Endothelial cell of umbilical vein (primary cell): Measurements from ENCODE around the gene GPR4. TPM values are rescaled to one million over a fixed set of nuclear protein-coding genes. Genes with fewer than 3 reads are reported as not detected.

Source experiments
- BruUV-seq: library from RNA; stranded (reverse); fragments of 400-500 nt; replicated peaks from 2 replicates; lab custom pipeline; 2021; lab: Mats Ljungman, UMichigan
- CTCF ChIA-PET: fragments of 300-600, 350-600 bp; sonication (Branson Sonifier 250); formaldehyde crosslinking; loops from one replicate; lab custom pipeline; 2021; ENCODE audit warnings: antibody characterized with exemption, inconsistent platforms; lab: Charles Lee
- POLR2A ChIA-PET: fragments of 300-600, 350-600 bp; sonication (Branson Sonifier 250); formaldehyde crosslinking; loops from one replicate; lab custom pipeline; 2021; ENCODE audit warnings: antibody characterized with exemption, inconsistent platforms; lab: Charles Lee
- DNase-seq: peaks from one replicate; pipeline ENCODE4 v3.0.0-alpha.2; 2011; ENCODE audit warnings: low read depth, low spot score
- FAIRE-seq: peaks from 2 replicates; lab custom pipeline; 2011; peaks lifted over from hg19 to GRCh38; lab: Jason Lieb, UNC
- H2AFZ ChIP-seq: 2 replicates; pipeline ENCODE4 v1.6.0; 2012; ENCODE audit warnings: low read depth, low read length, control low read depth, inconsistent platforms
- H3K27ac ChIP-seq: 2 replicates; pipeline ENCODE4 v1.5.1; 2011; ENCODE audit warnings: low read depth, mild to moderate bottlenecking, control low read depth, low read length, moderate library complexity; ENCODE audit not compliant: insufficient read depth
- H3K27me3 ChIP-seq, 2 experiments: 2 replicates each; pipeline versions ENCODE4 v1.6.0 to v1.6.1; 2011; ENCODE audit warnings: low read length in 2 of 2, mixed read lengths in 1 of 2; ENCODE audit not compliant: control insufficient read depth in 2 of 2, insufficient read depth in 2 of 2
- H3K36me3 ChIP-seq, 2 experiments: 2 replicates in 1 of 2; 3 replicates in 1 of 2; pipeline ENCODE4 v1.5.1; 2011; ENCODE audit warnings: low read length in 2 of 2, mild to moderate bottlenecking in 1 of 2, moderate library complexity in 1 of 2; ENCODE audit not compliant: control insufficient read depth in 2 of 2, insufficient read depth in 2 of 2; ENCODE audit errors: extremely low read depth in 1 of 2
- H3K4me1 ChIP-seq: 3 replicates; pipeline ENCODE4 v1.5.1; 2011; ENCODE audit warnings: mild to moderate bottlenecking, low read length; ENCODE audit not compliant: control insufficient read depth, insufficient read depth; ENCODE audit errors: extremely low read depth
- H3K4me2 ChIP-seq: 2 replicates; pipeline ENCODE4 v1.6.1; 2011; ENCODE audit warnings: low read length, control low read depth, mixed read lengths; ENCODE audit not compliant: insufficient read depth
- H3K4me3 ChIP-seq, 3 experiments: fragments of 200-600 bp in 1 of 3; sonication (generic), shearing (Covaris generic) in 1 of 3; replicated peaks in 1 of 3; 2 replicates each; pipeline ENCODE4 v1.5.1; 2011 to 2016; ENCODE audit warnings: control low read depth in 3 of 3, low read length in 3 of 3, mild to moderate bottlenecking in 2 of 3, inconsistent platforms in 1 of 3, low read depth in 1 of 3, moderate library complexity in 1 of 3; ENCODE audit not compliant: insufficient read depth in 1 of 3
- H3K79me2 ChIP-seq: 2 replicates; pipeline ENCODE4 v1.6.0; 2012; ENCODE audit warnings: low read length, inconsistent platforms; ENCODE audit not compliant: control insufficient read depth, insufficient read depth
- H3K9ac ChIP-seq: replicated peaks from 2 replicates; pipeline ENCODE3; 2011; ENCODE audit warnings: low read length, control low read depth; ENCODE audit not compliant: insufficient read depth; ENCODE audit errors: extremely low read depth
- H3K9me1 ChIP-seq: replicated peaks from 3 replicates; pipeline ENCODE4 v1.6.0; 2011; ENCODE audit warnings: mild to moderate bottlenecking, low read length; ENCODE audit not compliant: control insufficient read depth, insufficient read depth; ENCODE audit errors: extremely low read depth
- H3K9me3 ChIP-seq: replicated peaks from 2 replicates; pipeline ENCODE4 v1.5.1; 2012; ENCODE audit warnings: low read length, inconsistent platforms; ENCODE audit not compliant: control insufficient read depth, insufficient read depth
- H4K20me1 ChIP-seq: replicated peaks from 2 replicates; pipeline ENCODE3; 2011; ENCODE audit warnings: mild to moderate bottlenecking, low read length; ENCODE audit not compliant: control insufficient read depth, insufficient read depth; ENCODE audit errors: extremely low read depth
- CTCF ChIP-seq, 2 donors: IDR thresholded peaks; 1 replicate in 1 of 2; 2 replicates in 1 of 2; pipeline ENCODE4 v1.5.1; 2011; ENCODE audit warnings: low read length in 2 of 2, mild to moderate bottlenecking in 2 of 2, moderate library complexity in 2 of 2, control low read depth in 1 of 2, inconsistent platforms in 1 of 2, low read depth in 1 of 2; ENCODE audit not compliant: insufficient read depth in 1 of 2; ENCODE audit errors: extremely low read depth in 1 of 2
- JUN ChIP-seq: IDR thresholded peaks from 2 replicates; pipeline ENCODE4 v1.6.1; 2011; ENCODE audit warnings: borderline replicate concordance, low read depth; ENCODE audit not compliant: insufficient read length, insufficient read depth
- dilution Hi-C: fragments of 300-500 bp; cut with MboI; formaldehyde crosslinking; loops from one replicate; pipeline ENCODE4 v1.15.0; 2019; ENCODE audit warnings: low sequenced_read_pairs; ENCODE audit not compliant: extremely low pct_ligation_motif_present
- intact Hi-C: fragments of 100-400 bp; cut with micrococcal nuclease; formaldehyde crosslinking; loops from one replicate; pipeline ENCODE4 v1.10.0; 2022
- polyA plus RNA-seq, 4 experiments: library from polyadenylated mRNA; depleted of rRNA in 3 of 4; stranded (reverse) in 3 of 4; unstranded in 1 of 4; fragments of >200 nt; gene quantifications; 2 replicates each; pipeline versions ENCODE4 v1.2.1 to v1.2.3, GENCODE V29; 2011 to 2012; ENCODE audit warnings: missing spikeins in 1 of 4
- total RNA-seq: library from RNA; stranded (reverse); gene quantifications from 2 replicates; pipeline ENCODE4 v1.2.3, GENCODE V29; 2021

The GPR4 gene
- total and polyA plus RNA-seq, 2 donors (not counting 3 experiments of a cell fraction or from before 2014, with no cell fraction given), result 17.9 to 26.7 TPM

GRCh38 chr19:45643927-45644771 lies 42.1 kb upstream of the GPR4 start:
- Histone ChIP-seq H3K4me2 (no peak overlapping the region), H3K4me3 (no peak overlapping the region), H2AFZ (no peak overlapping the region), H4K20me1 (no peaks in the 10 kb centered on the region), H3K9me3 (no peaks in the 10 kb centered on the region), H3K27ac (no peak overlapping the region), H3K9me1 (no peaks in the 10 kb centered on the region), H3K79me2 (no peaks in the 10 kb centered on the region), H3K36me3 (no peaks in the 10 kb centered on the region), H3K9ac (no peak overlapping the region), H3K4me1 (peaks cover 33% of the 10 kb centered on the region), H3K27me3 (no peaks in the 10 kb centered on the region)
- DNase-seq, result no peak
- ChIA-PET POLR2A (no interaction called here), CTCF (interaction anchor here (0.9 to 5.3 kb wide), 11 partner anchors 12 to 165 kb away, joined by 3 to 91 read pairs (median 20); partner anchors contain the start of genes GPR4 and OPA3)
- no TSS peak for BruUV-seq
- FAIRE-seq, result no peak
- no peak for TF ChIP-seq JUN
- no peak for TF ChIP-seq CTCF (IDR thresholded peaks at IDR 0.05; ENCODE audit: extremely low read depth in 1 of 2, insufficient read depth in 1 of 2, low read depth in 1 of 2, low read length in 2 of 2)
- dilution Hi-C loops (no loop called here), intact Hi-C loops (loop anchor here (1.0 to 5.0 kb wide), 6 partner anchors 30 to 217 kb away; partner anchors contain the start of gene OPA3)
